Adrenal gland (tissue), 12 donors: Measurements from ENCODE around the gene MUC6. TPM values are rescaled to one million over a fixed set of nuclear protein-coding genes. Genes with fewer than 3 reads are reported as not detected.

Experiments
- DNase-seq, 7 donors: peaks; one replicate each; pipeline ENCODE4 v3.0.0-alpha.2; 2019 to 2020
- H3K27ac ChIP-seq, 5 donors: fragments of 200-600 bp; sonication (generic) in 4 of 5; 1 replicate in 3 of 5; 2 replicates in 2 of 5; pipeline versions ENCODE4 v1.5.1 to v1.8.0; 2016 to 2020; ENCODE audit warnings: mild to moderate bottlenecking in 1 of 5
- H3K27me3 ChIP-seq: fragments of 200-600 bp; 2 replicates; pipeline ENCODE4 v1.8.0; 2021
- H3K36me3 ChIP-seq, 2 donors: fragments of 200-600 bp; replicated peaks in 1 of 2; 1 replicate in 1 of 2; 2 replicates in 1 of 2; pipeline versions ENCODE4 v1.5.1 to v1.8.0; 2018 to 2022
- H3K4me1 ChIP-seq, 2 donors: fragments of 200-600 bp; replicated peaks in 1 of 2; 1 replicate in 1 of 2; 2 replicates in 1 of 2; pipeline versions ENCODE4 v1.5.1 to v1.8.0; 2018 to 2021
- H3K4me3 ChIP-seq, 4 donors: fragments of 200-600 bp; sonication (generic) in 3 of 4; one replicate each; pipeline ENCODE4 v1.5.1; 2016 to 2018
- H3K9me3 ChIP-seq, 3 donors: fragments of 200-600 bp; sonication (generic) in 1 of 3; replicated peaks in 1 of 3; 1 replicate in 2 of 3; 2 replicates in 1 of 3; pipeline versions ENCODE4 v1.5.1 to v1.8.0; 2016 to 2021
- POLR2A ChIP-seq, 2 donors: fragments of 450-650 bp; IDR thresholded peaks; one replicate each; pipeline ENCODE4 v1.6.1; 2017; ENCODE audit warnings: antibody characterized with exemption in 2 of 2, mild to moderate bottlenecking in 2 of 2, moderate library complexity in 1 of 2
- WGBS, 4 donors: extraction: QIAGEN DNeasy Blood & Tissue Kit in 2 of 4; methylation state at CpG; one replicate each; pipeline versions ENCODE4 v1.1.5 to v1.1.7; 2013 to 2017; 5-methylcytosine and 5-hydroxymethylcytosine counted together
- intact Hi-C, 2 donors: fragments of 100-400 bp; cut with DNase I; formaldehyde crosslinking; loops; one replicate each; pipeline versions ENCODE4 v1.14.1 to v1.15.0; 2022 to 2023
- polyA plus RNA-seq, 3 donors: library from polyadenylated mRNA; stranded (reverse); fragments of 200-250 nt in 2 of 3; fragments of 350-450 nt in 1 of 3; fragmentation: Illumina TruSeq in 1 of 3; extraction: RNeasy Lipid Tissue Mini Kit (QIAGEN cat#74804) in 1 of 3; gene quantifications; one replicate each; pipeline ENCODE4 v1.2.3, GENCODE V29; 2013 to 2014
- total RNA-seq, 9 donors: library from RNA; depleted of rRNA in 4 of 9; stranded (reverse); fragments of >200 nt in 4 of 9; fragments of 120-200 nt in 1 of 9; fragmentation: NEBNext Ultra II Directional in 1 of 9; extraction: Animal tissue kit (Norgen Biotek cat#: 25700) in 1 of 9; gene quantifications; one replicate each; pipeline versions ENCODE4 v1.1.0 to v1.2.4, GENCODE V29; 2013 to 2023
- TF ChIP-seq, protein P1 (sequence below), 6 experiments: fragments of 450-650 bp in 4 of 6; fragments of 200-600 bp in 2 of 6; sonication (generic) in 1 of 6; IDR thresholded peaks; 1 replicate in 5 of 6; 2 replicates in 1 of 6; pipeline versions ENCODE4 v1.5.1 to v1.8.0; 2016 to 2021; ENCODE audit warnings: antibody characterized with exemption in 6 of 6, mild to moderate bottlenecking in 2 of 6, moderate library complexity in 1 of 6
- donor health status: healthy with polysubstance abuse.
- donor health status: Bipolar disorder and iron deficiency.
- donor health status: DM: yes; HTN: yes; CAD: no.
- donor health status: DM: no; HTN: no; CAD: no.
- donor health status: DM: no; HTN: no; CAD: no.
- donor health status: DM: yes; HTN: yes; CAD: no.

MUC6 gene
- total and polyA plus RNA-seq, 12 donors: under 0.01 to 0.72 (median 0.04) TPM; not detected in 7

DNA sequence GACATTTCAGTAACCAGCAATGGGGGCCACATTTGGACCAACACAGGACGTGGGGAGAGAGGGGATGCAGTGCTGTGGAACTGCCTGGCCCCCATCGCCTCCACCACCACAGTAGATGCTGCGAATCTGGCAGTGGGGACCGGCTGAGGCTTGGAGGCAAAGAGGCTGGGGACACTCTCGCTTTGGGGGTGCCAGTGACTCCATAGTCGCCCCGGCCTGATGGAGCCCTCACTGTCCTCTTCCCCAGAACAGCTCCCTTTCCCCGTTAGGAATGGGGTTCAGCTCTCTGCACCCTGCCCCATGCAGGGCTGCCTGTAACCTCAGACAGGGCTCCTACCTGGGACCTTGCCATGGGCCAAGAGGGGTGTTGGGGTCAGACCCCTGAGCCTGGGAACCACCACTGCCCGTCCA, 36.3 kb upstream of the MUC6 start:
- Histone ChIP-seq H3K4me3 (no peak overlapping the region), H3K9me3 (no peaks in the 10 kb centered on the region), H3K4me1 (peaks cover 0 to 6% of the 10 kb centered on the region in 2 donors), H3K36me3 (no peaks in the 10 kb centered on the region), H3K27me3 (no peaks in the 10 kb centered on the region), H3K27ac (no peak overlapping the region)
- TF ChIP-seq, protein P1, sequence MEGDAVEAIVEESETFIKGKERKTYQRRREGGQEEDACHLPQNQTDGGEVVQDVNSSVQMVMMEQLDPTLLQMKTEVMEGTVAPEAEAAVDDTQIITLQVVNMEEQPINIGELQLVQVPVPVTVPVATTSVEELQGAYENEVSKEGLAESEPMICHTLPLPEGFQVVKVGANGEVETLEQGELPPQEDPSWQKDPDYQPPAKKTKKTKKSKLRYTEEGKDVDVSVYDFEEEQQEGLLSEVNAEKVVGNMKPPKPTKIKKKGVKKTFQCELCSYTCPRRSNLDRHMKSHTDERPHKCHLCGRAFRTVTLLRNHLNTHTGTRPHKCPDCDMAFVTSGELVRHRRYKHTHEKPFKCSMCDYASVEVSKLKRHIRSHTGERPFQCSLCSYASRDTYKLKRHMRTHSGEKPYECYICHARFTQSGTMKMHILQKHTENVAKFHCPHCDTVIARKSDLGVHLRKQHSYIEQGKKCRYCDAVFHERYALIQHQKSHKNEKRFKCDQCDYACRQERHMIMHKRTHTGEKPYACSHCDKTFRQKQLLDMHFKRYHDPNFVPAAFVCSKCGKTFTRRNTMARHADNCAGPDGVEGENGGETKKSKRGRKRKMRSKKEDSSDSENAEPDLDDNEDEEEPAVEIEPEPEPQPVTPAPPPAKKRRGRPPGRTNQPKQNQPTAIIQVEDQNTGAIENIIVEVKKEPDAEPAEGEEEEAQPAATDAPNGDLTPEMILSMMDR (IDR thresholded peaks at IDR 0.05): no peak
- TF ChIP-seq POLR2A (IDR thresholded peaks at IDR 0.05): no peak
- 70 to 95% (median 83%) methylated on average over 8 to 9 of the region's 9 CpGs for WGBS, 4 donors
- intact Hi-C loops: no loop called here
- no peak for DNase-seq

DNA sequence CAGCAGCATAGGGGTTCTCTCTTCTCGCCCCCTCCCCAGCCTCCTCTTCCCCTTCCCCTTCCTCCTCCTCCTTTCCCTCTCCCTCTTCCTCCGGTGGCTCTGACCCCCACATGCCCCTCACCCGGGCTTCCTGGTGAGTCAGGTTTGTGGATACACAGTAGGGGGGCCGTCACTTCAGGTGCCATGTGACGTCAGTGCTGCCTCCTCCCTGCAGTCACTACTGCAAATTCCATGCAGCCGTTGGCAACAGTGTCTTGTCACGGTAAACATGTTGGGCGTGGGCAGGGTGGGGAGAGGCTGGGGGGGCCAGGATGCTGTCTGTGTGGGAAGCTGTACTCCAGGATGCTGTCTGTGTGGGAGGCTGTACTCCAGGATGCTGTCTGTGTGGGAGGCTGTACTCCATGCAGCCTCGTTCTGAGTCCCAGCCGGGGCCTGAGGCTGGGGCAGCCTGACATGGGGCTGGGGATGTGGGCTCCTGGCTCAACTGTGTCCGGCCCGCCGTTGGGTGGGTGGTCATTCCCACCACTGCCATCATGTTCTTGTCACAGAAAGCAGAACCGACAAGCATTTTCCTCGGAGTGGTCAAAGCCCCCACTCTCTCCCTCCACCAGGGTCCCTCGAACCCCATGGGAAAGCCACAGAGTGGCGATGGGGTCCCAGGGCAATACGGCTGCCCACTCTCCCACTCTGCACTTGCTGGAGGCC, 35.8 kb upstream of the MUC6 start:
- intact Hi-C loops: no loop called here
- no peak for DNase-seq
- Histone ChIP-seq H3K4me1 (peaks cover 0 to 6% of the 10 kb centered on the region in 2 donors), H3K27ac (no peak overlapping the region), H3K4me3 (no peak overlapping the region), H3K9me3 (no peaks in the 10 kb centered on the region), H3K36me3 (no peaks in the 10 kb centered on the region), H3K27me3 (no peaks in the 10 kb centered on the region)
- no peak for TF ChIP-seq POLR2A (IDR thresholded peaks at IDR 0.05)
- TF ChIP-seq, protein P1 (IDR thresholded peaks at IDR 0.05): no peak
- 59 to 72% (median 69%) methylated on average over 14 to 18 of the region's 18 CpGs for WGBS, 4 donors

DNA sequence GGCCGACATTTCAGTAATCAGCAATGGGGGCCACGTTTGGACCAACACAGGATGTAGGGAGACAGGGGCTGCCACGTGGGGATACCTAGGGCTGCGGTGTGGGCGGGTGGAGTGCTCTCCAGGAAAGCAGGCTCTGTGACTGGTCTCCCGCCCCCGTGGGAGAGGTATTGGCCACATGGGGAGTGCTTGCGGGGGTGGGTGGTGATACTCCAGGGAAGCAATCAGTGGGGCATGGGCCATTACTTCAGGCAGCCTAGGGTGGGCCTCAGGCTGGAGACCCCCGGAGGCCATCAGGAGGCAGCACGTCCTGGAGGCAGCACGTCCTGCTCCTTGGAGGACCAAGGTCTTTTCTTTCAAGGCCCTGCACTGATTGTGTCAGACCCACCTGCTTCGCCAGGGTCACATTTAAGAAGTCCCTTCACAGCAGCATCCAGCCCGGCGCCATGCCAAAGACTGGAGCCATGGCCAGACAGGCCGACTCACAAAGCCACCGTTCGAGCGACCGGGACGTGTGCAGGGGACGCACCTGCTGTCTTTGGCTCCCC, 35.1 kb upstream of the MUC6 start:
- no peak overlapping the region for H3K27ac ChIP-seq
- WGBS, 4 donors: 72 to 80% (median 76%) methylated on average over 19 to 21 of the region's 21 CpGs
- intact Hi-C loops: no loop called here
- no peak for TF ChIP-seq POLR2A (IDR thresholded peaks at IDR 0.05)
- H3K9me3 ChIP-seq: no peaks in the 10 kb centered on the region
- no peaks in the 10 kb centered on the region for H3K27me3 ChIP-seq
- H3K36me3 ChIP-seq: no peaks in the 10 kb centered on the region
- peak in 1 of 7 donors; percentile 12 for DNase-seq
- peaks cover 0 to 6% of the 10 kb centered on the region in 2 donors for H3K4me1 ChIP-seq
- H3K4me3 ChIP-seq: no peak overlapping the region

DNA sequence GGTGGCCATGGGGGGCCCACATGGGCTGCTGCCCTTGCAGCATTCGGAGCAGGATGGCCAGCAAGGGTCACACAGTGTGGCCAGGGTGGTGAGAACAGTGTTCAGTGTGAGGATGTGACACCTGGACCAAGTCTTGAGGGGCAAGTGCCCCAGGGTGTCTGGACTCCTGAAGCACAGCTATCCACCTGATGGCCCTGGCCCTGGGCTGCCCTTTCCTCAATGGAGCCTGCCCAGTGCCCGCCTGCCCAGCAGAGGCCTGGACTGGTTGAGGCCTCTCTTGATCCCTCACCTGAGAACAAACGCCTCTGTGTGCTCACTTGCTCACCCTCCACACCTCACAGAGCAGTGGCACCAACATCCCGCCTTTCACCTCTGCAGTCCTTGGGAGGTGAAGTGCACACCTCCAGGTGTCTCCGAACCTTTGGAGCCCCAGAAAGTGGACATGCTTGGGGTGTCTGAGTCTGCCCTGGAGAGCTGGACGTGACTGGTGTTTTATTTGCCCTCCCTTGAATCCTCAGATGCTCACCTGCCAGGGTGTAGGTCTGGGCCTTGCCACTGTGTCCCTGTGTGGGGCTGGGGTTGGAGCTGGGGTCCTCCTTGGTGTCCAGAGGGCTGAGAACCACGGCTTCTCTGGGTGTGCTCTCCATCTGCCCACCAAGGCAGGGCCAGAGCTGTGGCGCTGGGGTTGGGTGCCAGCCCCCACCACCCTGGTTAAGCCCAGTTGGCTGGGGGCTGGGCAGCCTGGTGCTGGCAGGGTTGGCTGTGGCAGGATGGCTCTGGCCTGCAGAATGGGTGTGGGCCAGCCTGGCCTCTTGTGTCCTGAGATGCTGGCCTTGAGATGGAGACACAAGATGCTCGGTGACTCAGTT, 34.3 kb upstream of the MUC6 start:
- Histone ChIP-seq H3K9me3 (no peaks in the 10 kb centered on the region), H3K27ac (no peak overlapping the region), H3K4me1 (peaks cover 0 to 6% of the 10 kb centered on the region in 2 donors), H3K27me3 (no peaks in the 10 kb centered on the region), H3K4me3 (no peak overlapping the region), H3K36me3 (no peaks in the 10 kb centered on the region)
- DNase-seq: no peak
- intact Hi-C loops: no loop called here
- 60 to 81% (median 76%) methylated on average over 5 to 9 of the region's 9 CpGs for WGBS, 4 donors
- no peak for TF ChIP-seq POLR2A (IDR thresholded peaks at IDR 0.05)

DNA sequence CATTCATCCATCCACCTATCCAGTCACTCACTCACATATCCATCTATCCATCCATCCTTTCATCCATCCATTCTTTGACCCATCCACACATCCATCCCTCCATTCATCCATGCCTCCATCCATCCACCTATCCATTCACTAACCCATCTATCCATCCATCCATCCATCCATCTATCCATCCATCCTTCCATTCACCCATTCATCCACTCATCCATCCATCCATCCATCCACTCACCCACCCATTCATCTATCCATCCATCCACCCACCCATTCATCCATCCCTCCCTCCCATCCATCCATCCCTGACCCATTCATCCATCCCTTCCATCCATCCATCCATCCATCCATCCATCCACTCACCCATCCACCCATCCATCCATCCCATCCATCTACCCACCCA, 33.2 kb upstream of the MUC6 start:
- intact Hi-C loops: no loop called here
- H3K4me1 ChIP-seq: peaks cover 0 to 6% of the 10 kb centered on the region in 2 donors
- TF ChIP-seq, protein P1 (IDR thresholded peaks at IDR 0.05): no peak
- TF ChIP-seq POLR2A (IDR thresholded peaks at IDR 0.05): no peak
- H3K36me3 ChIP-seq: no peaks in the 10 kb centered on the region
- no peaks in the 10 kb centered on the region for H3K27me3 ChIP-seq
- no peak overlapping the region for H3K27ac ChIP-seq
- no peak for DNase-seq
- no peak overlapping the region for H3K4me3 ChIP-seq
- H3K9me3 ChIP-seq: no peaks in the 10 kb centered on the region
